Measurements from ENCODE around the gene GRB7.
"Not testable (repeated sequence)": the region's sequence is repeated elsewhere in the genome, so short reads cannot be mapped to it uniquely, and the experiment has no call there.

Gene GRB7

DNA sequence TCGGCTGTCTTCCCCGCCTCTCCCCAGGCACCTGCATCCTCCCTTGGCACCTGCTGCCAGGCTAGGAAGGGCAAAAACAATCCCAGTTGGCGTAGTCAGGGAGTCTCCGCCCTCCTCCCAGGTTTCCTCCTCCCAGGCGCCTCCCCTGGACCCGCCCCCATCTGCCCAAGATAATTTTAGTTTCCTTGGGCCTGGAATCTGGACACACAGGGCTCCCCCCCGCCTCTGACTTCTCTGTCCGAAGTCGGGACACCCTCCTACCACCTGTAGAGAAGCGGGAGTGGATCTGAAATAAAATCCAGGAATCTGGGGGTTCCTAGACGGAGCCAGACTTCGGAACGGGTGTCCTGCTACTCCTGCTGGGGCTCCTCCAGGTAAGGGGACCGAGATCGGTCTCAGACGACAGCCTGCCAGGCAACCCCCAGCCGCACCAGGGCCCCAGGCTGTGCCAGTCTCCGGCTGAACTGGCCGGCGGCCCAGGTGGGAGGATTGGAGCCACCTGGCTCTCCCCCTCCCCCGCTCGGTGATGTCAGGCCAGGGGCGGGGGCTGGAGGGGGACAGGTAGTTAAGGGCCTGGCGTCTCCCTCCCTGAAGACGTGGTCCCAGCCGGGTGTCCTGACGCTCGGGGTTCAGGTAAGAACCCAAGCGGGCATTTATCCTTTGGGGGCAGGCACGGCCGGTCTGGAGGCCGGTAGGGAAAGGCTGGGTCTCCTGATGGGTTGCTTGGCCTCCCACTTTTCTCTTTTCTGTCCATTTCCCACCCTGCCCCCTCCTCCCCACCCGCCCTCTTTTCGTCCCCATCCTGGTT lies at the start of gene GRB7:
TSS of gene GRB7 (plus strand) at position 179 of the 808 bp plus-strand sequence. CDS start 4,364 bp downstream, outside the sequence.
- DNase-seq (ENCODE audit: low spot score), result no peak

DNA sequence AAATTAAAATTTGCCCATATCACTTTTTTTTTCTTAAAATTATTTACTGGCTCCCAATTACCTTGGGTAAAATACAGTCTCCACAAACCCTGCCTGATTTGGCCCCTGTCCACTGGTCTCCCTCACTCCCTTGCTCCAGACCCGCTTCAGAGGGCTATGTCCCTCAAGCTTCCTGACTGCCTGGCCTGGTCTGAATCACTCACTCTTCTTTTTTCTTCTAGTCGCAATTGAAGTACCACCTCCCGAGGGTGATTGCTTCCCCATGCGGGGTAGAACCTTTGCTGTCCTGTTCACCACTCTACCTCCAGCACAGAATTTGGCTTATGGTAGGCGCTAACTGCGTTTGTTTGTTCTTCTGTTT lies 49.3 kb upstream of the GRB7 start:
- DNase-seq (ENCODE audit: low spot score), result peak; percentile 56

DNA sequence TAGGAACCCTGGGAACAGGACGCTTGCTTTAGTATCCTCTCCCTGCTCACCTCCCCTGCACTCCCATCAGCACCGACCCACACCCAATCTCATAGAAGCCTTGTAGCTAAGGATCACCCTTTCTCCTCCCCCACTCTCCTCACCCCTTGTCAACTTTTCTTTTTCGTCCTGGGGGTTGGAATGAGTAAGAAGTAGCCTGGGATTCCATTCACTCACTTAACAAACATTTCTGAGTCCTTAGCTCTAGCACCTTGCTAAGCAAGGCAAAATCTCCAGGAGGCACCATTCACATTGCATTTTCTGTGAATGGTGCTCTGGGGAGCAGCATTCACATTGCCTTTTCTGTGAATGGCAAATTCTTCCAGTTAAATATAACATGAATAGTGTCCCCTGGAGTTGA lies 48.8 kb upstream of the GRB7 start:
- DNase-seq (ENCODE audit: low spot score), result peak; percentile 47

DNA sequence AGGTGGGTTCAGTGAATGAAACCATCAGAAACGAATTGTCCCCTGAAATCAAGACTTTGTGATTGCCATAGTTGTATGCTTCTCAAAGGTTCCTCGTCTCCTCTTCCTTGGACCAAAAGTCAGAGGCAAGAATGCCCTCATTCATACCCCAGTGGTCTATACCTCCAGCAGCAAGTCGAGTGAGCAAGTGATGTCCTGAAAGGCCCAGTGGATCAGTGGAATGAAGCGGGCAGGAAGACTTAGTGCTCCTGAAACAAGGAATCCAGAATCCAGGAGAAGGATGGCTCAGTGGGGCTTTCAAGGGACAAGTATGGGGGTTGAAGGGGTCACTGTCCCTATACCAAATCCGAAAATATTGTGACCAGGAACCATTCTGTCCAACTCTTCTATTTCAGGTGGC lies 43.1 kb upstream of the GRB7 start:
- no peak for DNase-seq (ENCODE audit: low spot score)

DNA sequence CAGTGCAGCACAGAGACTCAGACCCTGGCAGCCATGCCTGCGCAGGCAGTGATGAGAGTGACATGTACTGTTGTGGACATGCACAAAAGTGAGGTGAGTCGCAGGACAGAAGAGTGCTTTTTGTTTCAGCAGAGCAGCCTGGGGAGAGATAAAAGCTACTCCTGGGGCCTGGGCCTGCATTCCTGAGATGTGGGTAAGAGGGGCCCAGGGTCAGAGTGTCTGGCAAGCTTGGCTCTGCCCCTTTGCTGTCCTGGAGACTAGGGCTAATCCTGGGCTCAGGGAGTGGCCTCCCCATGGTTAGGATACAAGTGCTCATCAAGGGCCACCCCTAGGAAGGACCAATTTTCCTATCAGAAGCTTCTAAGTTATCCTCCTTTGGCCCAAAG lies 42.7 kb upstream of the GRB7 start:
- DNase-seq (ENCODE audit: low spot score), result no peak

DNA sequence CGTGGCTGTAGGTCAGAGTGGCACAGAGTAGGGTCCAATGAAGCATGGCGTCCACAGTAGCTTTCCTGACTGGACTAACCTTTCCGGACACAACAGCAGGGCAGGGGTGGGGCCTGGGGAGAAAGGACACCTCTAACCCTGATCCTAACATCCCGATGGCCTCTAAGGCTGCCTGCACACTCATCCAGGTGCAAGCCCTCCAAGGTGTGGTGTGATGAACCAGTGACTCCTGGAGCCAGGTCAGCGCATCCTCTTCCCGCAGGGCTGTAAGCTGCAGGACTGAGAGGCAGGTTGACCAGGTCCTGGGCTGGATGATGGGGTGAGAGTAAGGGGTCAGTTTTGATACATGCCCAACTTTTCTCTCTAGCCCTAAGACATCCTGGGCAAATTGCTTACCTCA lies 41.0 kb upstream of the GRB7 start:
- no peak for DNase-seq (ENCODE audit: low spot score)

DNA sequence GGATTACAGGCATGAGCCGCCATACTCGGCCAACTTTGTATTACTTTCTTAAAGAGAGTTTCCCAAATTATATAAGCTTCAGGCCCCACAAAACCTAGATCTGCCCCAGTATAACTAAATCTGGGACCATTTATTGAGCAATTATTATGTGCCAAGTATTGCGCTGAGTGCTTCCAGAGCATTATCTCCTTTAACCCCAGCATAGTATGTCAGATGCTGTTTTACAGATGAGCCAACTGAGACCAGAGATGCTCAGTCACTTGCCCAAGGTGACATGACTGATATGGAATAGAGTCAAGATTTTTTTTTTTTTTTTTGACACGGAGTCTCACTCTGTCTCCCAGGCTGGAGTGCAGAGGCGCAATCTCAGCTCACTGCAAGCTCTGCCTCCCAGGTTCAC lies 39.8 kb upstream of the GRB7 start:
- DNase-seq (ENCODE audit: low spot score), result no peak

DNA sequence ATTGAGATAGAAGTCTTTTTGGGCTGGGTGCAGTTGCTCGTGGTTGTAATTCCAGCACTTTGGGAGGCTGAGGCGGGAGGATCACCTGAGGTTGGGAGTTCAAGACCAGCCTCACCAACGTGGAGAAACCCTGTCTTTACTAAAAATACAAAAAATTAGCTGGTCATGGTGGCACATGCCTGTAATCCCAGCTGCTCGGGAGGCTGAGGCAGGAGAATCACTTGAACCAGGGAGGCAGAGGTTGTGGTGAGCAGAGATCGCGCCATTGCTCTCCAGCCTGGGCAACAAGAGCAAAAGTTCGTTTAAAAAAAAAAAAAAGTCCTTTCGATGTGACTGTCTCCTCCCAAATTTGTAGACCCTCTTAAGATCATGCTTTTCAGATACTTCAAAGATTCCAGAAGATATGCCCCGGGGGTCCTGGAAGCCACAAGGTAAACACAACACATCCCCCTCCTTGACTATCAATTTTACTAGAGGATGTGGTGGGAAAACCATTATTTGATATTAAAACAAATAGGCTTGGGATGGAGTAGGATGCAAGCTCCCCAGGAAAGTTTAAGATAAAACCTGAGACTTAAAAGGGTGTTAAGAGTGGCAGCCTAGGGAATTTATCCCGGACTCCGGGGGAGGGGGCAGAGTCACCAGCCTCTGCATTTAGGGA lies 38.5 kb upstream of the GRB7 start:
- not testable (repeated sequence) for DNase-seq (ENCODE audit: low spot score)

DNA sequence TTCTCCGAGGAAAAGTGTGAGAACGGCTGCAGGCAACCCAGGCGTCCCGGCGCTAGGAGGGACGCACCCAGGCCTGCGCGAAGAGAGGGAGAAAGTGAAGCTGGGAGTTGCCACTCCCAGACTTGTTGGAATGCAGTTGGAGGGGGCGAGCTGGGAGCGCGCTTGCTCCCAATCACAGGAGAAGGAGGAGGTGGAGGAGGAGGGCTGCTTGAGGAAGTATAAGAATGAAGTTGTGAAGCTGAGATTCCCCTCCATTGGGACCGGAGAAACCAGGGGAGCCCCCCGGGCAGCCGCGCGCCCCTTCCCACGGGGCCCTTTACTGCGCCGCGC lies 38.0 kb upstream of the GRB7 start, which contains the start of gene ERBB2:
TSS of gene ERBB2 (plus strand) at position 247 of the 330 bp plus-strand sequence. CDS start 175 bp downstream, outside the sequence.
- peak; percentile 79 for DNase-seq (ENCODE audit: low spot score)

DNA sequence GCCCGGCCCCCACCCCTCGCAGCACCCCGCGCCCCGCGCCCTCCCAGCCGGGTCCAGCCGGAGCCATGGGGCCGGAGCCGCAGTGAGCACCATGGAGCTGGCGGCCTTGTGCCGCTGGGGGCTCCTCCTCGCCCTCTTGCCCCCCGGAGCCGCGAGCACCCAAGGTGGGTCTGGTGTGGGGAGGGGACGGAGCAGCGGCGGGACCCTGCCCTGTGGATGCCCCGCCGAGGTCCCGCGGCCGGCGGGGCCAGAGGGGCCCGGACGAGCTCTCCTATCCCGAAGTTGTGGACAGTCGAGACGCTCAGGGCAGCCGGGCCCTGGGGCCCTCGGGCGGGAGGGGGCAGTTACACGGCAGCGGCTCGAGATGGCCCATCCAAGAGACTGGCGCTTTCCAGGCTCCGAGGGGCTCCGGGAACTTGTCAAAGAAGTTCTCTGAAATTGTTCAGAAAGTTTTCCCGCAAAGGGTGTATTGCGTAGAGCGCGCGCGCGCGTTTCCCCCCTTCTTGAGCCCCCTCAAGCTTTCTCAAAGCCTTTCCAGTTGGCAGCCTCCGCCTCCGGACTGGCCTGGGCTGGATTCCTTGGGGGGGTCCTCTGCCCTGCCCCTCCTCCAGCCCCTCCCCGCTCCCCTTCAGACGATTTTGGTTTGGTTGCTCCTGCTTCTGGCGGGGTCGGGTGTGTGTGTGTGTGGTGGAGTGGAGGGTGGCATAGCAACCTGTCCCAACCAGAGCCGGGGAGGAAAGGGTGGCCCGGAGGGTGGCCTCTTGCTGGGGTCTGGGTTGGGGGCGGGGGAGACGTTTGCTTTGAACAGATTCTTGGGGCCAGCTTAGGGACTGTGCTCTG lies 37.4 kb upstream of the GRB7 start:
- peak; percentile 29 for DNase-seq (ENCODE audit: low spot score)

DNA sequence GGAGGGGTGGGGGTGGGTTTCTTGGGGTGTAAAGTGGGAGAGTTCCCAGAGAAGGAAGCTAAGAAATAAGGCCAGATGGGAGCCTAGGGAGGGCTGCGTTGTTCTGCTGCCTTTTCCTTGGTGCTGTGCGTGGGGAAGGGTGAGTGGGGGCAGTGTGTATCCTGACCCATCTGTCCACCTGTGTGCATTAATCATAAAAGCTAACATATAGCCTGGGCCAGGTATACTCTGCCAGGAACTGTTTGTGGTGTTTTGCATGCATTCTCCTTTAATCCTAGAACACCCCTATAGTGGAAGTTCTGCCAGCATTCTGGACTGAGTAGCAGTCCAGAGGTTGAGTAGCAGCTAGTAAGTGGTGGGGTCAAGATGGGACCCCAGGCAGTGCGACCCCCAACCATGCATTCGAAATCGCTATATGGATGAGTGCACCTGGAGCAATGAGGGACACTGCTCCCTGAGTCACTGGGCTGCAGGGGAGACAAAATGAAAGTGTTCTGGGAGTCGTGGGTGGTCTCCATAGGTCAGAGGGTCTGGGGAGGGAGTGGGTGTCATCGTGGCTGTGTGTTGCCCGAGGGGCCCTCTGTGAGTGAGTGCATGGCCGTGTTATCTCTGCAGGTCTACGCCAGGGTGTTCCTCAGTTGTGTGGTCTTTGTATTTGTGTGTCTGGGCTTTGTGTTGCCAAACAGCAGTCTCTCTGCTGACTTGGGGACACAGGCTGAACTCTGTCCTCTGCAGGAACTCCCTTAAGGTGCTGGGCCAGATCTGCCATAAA lies 36.5 kb upstream of the GRB7 start:
- DNase-seq (ENCODE audit: low spot score), result no peak

DNA sequence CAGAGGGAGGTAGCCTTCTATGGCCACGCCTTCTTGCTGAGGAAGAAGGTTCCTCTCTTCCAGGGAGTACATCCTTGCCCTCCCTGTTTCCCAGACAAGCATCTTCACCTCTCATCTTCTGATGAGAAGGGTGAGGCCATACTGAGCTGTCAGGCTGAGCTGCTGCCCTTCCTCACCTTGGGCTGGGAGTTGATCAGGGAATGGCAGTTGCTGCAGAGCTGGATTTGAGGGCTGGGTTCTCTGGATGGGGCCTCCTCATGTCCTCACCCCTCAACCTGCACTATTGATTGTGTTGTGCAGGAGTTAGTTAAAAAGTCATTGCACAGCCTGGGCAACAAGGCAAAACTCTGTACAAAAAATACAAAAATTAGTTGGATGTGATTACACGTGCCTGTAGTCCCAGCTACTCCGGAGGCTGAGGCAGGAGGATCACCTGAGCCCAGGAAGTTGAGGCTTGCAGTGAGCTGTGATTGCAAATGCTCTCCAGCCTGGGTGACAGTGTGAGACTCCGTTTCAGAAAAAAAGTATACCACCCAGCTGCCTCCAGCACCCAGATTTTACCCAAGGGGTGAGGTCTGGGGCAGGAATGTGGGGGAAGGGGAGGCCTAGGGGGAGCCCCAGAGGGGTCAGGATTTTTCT lies 35.8 kb upstream of the GRB7 start:
- DNase-seq (ENCODE audit: low spot score), result peak; percentile 11

DNA sequence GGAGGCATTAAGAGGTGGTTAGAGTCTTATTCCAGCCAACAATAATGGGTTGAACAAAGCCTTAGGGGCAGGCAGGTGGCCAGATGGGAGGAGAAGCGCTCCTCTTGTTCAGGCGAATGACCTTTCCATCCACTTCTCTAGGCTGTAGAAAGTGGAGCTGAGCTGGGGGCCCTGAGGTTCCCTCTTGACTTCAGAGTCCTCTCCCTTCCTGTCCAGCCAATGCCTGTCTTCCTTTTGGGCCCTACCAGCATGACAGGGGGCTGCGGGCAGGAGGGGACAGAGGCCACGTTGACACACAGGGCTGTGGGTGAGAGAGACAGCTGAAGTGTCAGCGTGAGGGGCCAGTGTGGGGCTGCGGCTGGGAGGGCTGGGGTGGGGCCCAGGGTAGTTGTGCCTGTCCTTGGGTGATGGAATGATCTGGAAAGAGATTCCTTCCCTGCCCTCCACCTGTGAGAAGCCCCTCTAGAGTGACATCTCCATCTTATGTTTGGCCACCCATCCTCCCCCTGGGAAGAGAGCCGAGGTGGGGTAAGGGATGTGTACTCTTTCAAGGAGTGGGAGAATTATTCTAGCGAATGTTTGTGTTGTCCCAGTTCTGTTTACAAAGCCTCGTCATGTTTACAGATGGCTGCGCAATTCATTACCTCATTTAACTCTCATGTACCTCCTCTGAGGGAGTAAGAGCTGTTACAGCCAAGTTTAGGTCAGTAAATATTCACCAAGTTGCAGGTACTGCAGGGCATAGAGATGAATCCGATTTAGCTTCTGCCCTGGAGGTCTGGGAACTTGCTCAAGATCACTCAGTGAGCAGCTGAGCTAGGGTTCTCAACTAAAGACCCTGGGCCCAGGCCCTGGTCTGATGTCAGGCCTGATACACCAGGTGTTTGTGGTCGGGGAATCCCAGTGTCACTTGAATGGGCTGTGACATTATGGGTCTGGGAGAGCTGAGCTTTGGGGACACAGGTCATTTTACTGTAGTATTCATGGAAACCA lies 34.5 kb upstream of the GRB7 start:
- DNase-seq (ENCODE audit: low spot score), result no peak

DNA sequence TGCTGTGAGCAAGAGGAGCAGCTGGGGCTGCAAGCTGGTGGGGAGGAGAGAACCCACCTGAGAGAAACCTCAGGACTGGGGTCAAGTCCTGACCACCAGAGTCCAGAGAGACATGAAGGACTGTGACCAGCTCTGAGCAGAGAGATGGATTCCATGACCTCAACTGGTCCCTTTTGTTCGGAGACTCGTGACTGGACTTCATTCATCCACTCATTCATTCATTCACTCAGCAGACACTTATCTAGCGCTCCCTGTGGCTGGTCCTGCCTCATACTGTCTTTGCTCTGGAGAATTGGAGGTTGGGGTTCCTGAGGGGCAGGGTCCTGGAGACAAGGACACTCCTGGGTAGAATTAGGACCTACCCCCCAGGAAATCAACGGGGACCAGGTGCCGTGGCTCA lies 33.8 kb upstream of the GRB7 start:
- DNase-seq (ENCODE audit: low spot score), result no peak

DNA sequence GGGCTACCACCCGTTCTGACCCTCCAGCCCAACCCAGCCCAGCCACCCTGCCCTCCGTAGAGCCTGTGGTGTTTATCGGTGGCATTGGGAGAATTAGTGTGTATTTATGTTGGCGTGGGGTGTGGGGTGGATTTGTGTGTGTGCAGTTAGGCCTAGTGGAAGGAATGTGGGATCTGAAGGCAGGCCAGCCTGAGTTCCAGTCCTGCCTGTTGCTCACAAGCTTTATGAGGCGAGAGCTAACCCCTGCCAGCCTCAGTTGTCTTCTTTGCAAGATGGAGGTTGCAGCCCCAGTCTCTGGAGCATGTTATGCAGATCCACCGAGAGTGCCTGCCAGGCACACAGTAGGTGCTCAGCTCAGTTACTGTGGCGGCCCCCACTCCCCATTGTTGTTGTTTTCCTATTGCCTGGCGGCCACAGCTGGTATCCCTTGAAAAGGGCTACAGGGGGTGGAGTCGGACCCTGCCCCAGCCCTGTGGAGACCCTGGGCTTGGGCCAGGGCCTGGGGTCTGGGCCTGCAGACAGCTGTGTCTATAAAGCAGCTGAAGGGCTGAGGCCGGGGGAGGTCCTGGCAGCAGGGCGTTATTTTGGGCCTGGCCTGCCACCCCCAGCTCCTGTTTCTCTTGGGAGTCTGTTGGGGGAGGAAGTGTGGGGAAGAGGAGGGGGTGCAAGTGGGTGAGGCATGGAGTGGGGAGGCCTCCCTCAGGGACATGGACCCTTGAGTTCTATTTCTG lies 32.8 kb upstream of the GRB7 start:
- no peak for DNase-seq (ENCODE audit: low spot score)

DNA sequence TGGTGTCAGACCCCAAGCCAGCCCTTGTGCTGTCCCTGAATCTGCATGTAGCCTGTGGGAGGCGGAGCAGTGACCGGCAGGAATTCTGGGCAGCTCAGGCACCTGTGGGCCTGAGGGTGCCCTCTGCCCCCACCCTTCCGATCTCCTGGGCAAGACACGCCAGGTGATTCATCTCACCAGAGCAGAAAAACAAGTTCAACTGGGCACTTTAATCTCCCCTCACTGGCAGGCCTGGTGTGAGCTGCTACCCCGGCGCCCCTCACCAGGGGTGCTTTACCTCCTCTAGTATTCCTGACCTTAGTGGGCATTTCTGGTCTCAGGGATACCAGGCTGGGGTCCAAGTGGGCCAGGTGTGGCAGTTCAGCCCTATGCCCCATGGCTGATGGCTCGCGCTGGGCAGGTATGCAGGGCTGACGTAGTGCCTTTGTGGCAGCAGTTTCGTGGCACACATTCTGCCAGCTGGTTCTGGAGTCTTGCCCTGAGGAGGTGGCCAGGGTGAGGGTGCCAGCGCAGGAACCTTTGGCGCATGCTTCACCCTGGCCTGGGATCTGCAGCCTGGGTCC lies 31.9 kb upstream of the GRB7 start:
- DNase-seq (ENCODE audit: low spot score), result no peak

DNA sequence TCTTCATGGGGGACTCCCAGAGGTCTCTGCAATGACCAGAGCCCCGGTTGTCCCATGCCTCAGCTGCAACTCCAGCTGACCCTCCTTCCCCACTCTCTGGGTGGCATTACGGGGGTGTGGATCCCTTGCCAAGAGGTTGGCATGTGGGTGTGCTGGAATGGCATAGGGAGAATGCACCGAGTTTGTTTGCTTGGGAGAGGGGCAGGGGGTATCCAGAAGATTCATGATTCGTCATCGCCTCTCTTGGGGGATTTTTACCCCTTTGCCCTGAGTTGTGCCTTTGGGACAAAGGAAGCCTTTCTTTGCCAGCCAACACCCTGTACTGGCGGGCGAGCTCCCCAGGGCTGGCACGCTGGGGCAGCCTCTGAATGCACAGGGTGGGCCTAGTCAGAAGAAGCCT lies 31.4 kb upstream of the GRB7 start:
- DNase-seq (ENCODE audit: low spot score), result no peak

DNA sequence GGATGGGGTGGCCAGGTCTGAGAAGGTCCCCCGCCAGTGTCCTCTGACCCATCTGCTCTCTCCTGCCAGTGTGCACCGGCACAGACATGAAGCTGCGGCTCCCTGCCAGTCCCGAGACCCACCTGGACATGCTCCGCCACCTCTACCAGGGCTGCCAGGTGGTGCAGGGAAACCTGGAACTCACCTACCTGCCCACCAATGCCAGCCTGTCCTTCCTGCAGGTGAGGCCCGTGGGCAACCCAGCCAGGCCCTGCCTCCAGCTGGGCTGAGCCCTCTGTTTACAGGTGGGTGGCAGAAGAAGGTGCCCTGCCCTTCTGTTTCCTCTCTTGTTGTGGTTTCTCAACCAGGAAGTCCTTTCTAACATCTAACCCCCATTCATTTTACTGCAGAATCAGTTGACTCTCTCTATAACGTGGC lies 30.8 kb upstream of the GRB7 start:
- DNase-seq (ENCODE audit: low spot score), result no peak

DNA sequence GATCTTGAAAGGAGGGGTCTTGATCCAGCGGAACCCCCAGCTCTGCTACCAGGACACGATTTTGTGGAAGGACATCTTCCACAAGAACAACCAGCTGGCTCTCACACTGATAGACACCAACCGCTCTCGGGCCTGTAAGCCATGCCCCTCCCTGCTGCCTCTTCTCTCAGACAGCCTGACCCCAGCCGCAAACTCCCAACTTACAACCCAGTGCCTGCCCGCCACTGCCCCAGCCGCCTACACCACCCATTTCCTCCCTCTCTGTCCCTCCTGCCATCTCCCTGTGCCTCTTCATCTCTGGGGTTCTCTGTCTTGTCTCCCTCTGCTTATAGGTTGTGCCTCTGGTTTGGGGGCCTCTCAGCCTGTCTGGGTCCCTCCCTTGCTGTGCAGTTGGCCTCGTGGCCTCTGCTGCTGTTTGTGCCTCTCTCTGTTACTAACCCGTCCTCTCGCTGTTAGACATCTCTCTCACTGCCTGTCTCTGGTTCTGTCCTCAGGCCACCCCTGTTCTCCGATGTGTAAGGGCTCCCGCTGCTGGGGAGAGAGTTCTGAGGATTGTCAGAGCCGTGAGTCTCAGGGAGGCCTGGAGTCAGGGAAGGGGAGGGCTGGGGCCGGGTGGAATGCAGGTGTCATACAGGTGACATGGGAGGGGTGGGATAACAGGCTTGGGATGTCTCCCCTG lies 28.3 kb upstream of the GRB7 start:
- no peak for DNase-seq (ENCODE audit: low spot score)

Measured in RKO (cell line).